ENCODE results near the gene ZNF574. TPM values are rescaled to one million over a fixed set of nuclear protein-coding genes. Genes with fewer than 3 reads are reported as not detected.

Gene ZNF574
- total RNA-seq, 2 experiments from 2014 or later: 14.3 to 14.5 TPM

DNA sequence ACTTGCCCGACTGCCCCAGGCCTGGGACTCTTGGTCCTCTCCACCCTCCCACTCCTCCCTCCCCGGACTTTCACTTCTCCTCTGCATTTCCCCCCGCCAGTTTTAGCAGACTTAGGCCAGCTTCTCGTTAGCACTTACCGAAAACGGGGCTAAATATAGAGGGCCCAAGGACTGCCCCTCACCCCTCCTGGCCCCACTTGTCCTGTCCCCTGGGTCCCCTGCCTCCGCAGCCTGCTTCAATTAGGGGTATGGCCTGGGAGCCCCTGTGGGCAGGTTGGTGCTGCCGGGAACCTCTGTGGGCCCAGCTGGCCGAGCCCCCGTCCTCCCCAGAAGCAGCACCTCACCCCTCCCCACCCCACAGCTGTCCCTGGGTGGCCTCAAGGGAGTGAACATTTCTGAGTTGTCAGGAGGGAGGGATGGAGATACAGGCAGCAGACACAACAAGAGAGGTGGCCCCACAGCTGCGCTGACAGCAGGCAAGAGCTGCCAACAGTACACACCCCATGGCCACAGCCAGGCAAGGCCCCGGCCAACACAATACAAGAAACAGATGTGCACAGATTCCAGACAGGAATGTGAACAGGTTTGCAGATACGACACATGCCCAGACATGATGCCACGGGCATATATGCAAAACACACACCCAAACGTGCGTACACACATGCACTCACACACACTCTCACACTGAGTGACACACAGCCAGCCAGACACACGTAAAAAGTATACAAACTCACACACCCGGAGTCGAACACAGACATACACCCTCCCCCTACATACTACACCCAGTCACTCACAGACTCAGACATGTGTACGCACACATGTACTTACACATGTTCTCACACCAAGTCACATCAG lies 53.7 kb downstream of the ZNF574 start:
- CTCF ChIA-PET: interaction anchor here (1.3 to 2.1 kb wide), 2 partner anchors 21 to 55 kb away, joined by 3 to 6 read pairs; no protein-coding TSS in a partner anchor
- POLR2A ChIA-PET: no interaction called here
- peaks cover 59% of the 10 kb centered on the region for H3K4me1 Mint-ChIP-seq
- H3K27ac Mint-ChIP-seq: peak overlapping the region; percentile 5
- no peak for DNase-seq
- H3K9me3 Mint-ChIP-seq: no peaks in the 10 kb centered on the region
- peaks cover under 1% of the 10 kb centered on the region for H3K36me3 Mint-ChIP-seq (ENCODE audit: low read depth)
- no peaks in the 10 kb centered on the region for H3K27me3 Mint-ChIP-seq
- peak overlapping the region; percentile 44 for H3K4me3 Mint-ChIP-seq

DNA sequence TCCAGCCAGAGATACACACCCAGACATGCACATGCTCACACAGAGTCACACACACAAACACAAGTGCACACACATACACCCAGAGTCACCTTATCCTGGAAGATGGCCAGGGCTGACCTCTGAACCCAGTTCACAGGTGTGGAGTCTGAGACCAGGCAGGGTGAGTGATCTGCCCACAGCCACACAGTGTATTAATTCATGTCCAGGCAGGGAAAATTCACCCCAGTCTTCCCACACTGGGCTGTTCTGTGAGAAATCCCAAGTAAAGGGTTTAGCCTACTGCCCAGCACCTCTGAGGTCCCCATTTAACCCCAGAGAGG lies 54.2 kb downstream of the ZNF574 start:
- Mint-ChIP-seq H3K4me1 (peaks cover 62% of the 10 kb centered on the region), H3K4me3 (peak overlapping the region; percentile 59), H3K27ac (peak overlapping the region; percentile 5), H3K27me3 (no peaks in the 10 kb centered on the region), H3K36me3 (ENCODE audit: low read depth) (no peaks in the 10 kb centered on the region), H3K9me3 (no peaks in the 10 kb centered on the region)
- POLR2A ChIA-PET: no interaction called here
- DNase-seq: no peak
- CTCF ChIA-PET: no interaction called here

Other genes with a start within 250 kb of the ZNF574 start
- gene LYPD4, start 231.5 kb upstream of the ZNF574 start, total RNA-seq: not detected
- not detected for gene DMRTC2, start 231.1 kb upstream of the ZNF574 start, total RNA-seq
- 1,000 to 10,000 TPM; 2,625 to 2,652 TPM for gene RPS19, start 215.9 kb upstream of the ZNF574 start, total RNA-seq
- gene CD79A, start 198.9 kb upstream of the ZNF574 start, total RNA-seq: under 1 TPM; 0.35 to 0.38 TPM
- gene ARHGEF1, start 193.0 kb upstream of the ZNF574 start, total RNA-seq: 100 to 1,000 TPM; 657 TPM
- gene ERFL, start 147.7 kb upstream of the ZNF574 start, total RNA-seq: 1 to 10 TPM; 1.5 to 1.7 TPM
- gene RABAC1, start 116.8 kb upstream of the ZNF574 start, total RNA-seq: 100 to 1,000 TPM in 1 of 2 experiments, 10 to 100 TPM in 1; 97.2 to 105 TPM
- gene ATP1A3, start 81.9 kb upstream of the ZNF574 start, total RNA-seq: 1 to 10 TPM; 1.2 to 1.9 TPM
- gene GRIK5, start 6.0 kb upstream of the ZNF574 start, total RNA-seq: under 1 TPM; 0.38 to 0.68 TPM
- 10 to 100 TPM; 31.3 to 35.8 TPM for gene POU2F2, start 56.3 kb downstream of the ZNF574 start, total RNA-seq
- gene DEDD2, start 141.5 kb downstream of the ZNF574 start, total RNA-seq: 10 to 100 TPM; 54.1 to 59.8 TPM
- gene ZNF526, start 144.1 kb downstream of the ZNF574 start, total RNA-seq: 10 to 100 TPM; 21.5 to 21.7 TPM
- 10 to 100 TPM; 48.9 to 50.7 TPM for gene GSK3A, start 166.4 kb downstream of the ZNF574 start, total RNA-seq
- gene ERF, start 179.0 kb downstream of the ZNF574 start, total RNA-seq: 10 to 100 TPM; 46.9 to 52.6 TPM
- 10 to 100 TPM; 86.5 to 88.8 TPM for gene CIC, start 193.1 kb downstream of the ZNF574 start, total RNA-seq
- gene PRR19, start 226.0 kb downstream of the ZNF574 start, total RNA-seq: under 1 TPM; 0.45 to 0.91 TPM
- 10 to 100 TPM; 30.6 to 32.7 TPM for gene PAFAH1B3, start 226.5 kb downstream of the ZNF574 start, total RNA-seq
- under 1 TPM in 1 of 2 experiments, not detected in 1; 0.23 TPM for gene TMEM145, start 237.1 kb downstream of the ZNF574 start, total RNA-seq
- gene MEGF8, start 249.5 kb downstream of the ZNF574 start, total RNA-seq: 1 to 10 TPM; 4.2 to 4.7 TPM